ENCODE data around the gene PBXIP1. TPM values are rescaled to one million over a fixed set of nuclear protein-coding genes. Genes with fewer than 3 reads are reported as not detected.
A peak's percentile ranks its signal among the peaks of the same experiment; 100 is the strongest.

The PBXIP1 gene
- total RNA-seq, 1 experiment from 2014 or later = 48.1 TPM

GRCh38 chr1:154993572-154994268, 37.8 kb upstream of the PBXIP1 start, which contains the start of gene LENEP:
Gene LENEP (plus strand): TSS chr1:154993586. CDS start chr1:154993608, 22 bp downstream.
- intact Hi-C loops (cut with micrococcal nuclease; ENCODE audit: unreplicated experiment) = no loop called here
- CTCF ChIA-PET = interaction anchor here (0.5 to 2.2 kb wide), 14 partner anchors 10 to 728 kb away, joined by 3 to 13 read pairs (median 4); partner anchors contain the start of genes ADAM15, FLAD1 and PYGO2
- Mint-ChIP-seq H3K27ac (ENCODE audit: unreplicated experiment) (no peak within 1 kb of the TSS), H3K4me1 (ENCODE audit: low read depth, unreplicated experiment) (peaks cover 17% of the 10 kb centered on the region), H3K4me3 (ENCODE audit: low read depth, unreplicated experiment) (no peak within 1 kb of the TSS), H3K27me3 (ENCODE audit: unreplicated experiment) (no peaks in the 10 kb centered on the region), H3K36me3 (ENCODE audit: insufficient read depth, unreplicated experiment) (peaks cover 43% of the 10 kb centered on the region), H3K9me3 (ENCODE audit: low read depth, unreplicated experiment) (no peaks in the 10 kb centered on the region)
- no TSS peak for BruUV-seq (replicated peaks)
- DNase-seq = no peak
- no peak for TF ChIP-seq CTCF (IDR thresholded peaks at IDR 0.05; ENCODE audit: unreplicated experiment)

GRCh38 chr1:154992721-154993571, 37.0 kb upstream of the PBXIP1 start:
- intact Hi-C loops (cut with micrococcal nuclease; ENCODE audit: unreplicated experiment) = no loop called here
- Mint-ChIP-seq H3K36me3 (ENCODE audit: insufficient read depth, unreplicated experiment) (peaks cover 38% of the 10 kb centered on the region), H3K27me3 (ENCODE audit: unreplicated experiment) (no peaks in the 10 kb centered on the region), H3K4me3 (ENCODE audit: low read depth, unreplicated experiment) (no peak overlapping the region), H3K4me1 (ENCODE audit: low read depth, unreplicated experiment) (peaks cover 11% of the 10 kb centered on the region), H3K9me3 (ENCODE audit: low read depth, unreplicated experiment) (no peaks in the 10 kb centered on the region), H3K27ac (ENCODE audit: unreplicated experiment) (no peak overlapping the region)
- BruUV-seq (replicated peaks) = no TSS peak
- CTCF ChIA-PET = interaction anchor here (0.6 to 2.2 kb wide), 10 partner anchors 10 to 260 kb away, joined by 3 to 13 read pairs (median 4); partner anchors contain the start of genes ADAM15, FLAD1 and PYGO2
- TF ChIP-seq CTCF (IDR thresholded peaks at IDR 0.05; ENCODE audit: unreplicated experiment) = no peak
- DNase-seq = peak; percentile 56

- H3K27ac Mint-ChIP-seq (ENCODE audit: unreplicated experiment) = no peak overlapping the region
- H3K9me3 Mint-ChIP-seq (ENCODE audit: low read depth, unreplicated experiment) = no peaks in the 10 kb centered on the region
- H3K36me3 Mint-ChIP-seq (ENCODE audit: insufficient read depth, unreplicated experiment) = peaks cover 39% of the 10 kb centered on the region
- no peak overlapping the region for H3K4me3 Mint-ChIP-seq (ENCODE audit: low read depth, unreplicated experiment)
- TF ChIP-seq CTCF (IDR thresholded peaks at IDR 0.05; ENCODE audit: unreplicated experiment) = no peak
- CTCF ChIA-PET = interaction anchor here (0.9 kb wide), 1 partner anchor 24 kb away, joined by 3 read pairs; no protein-coding TSS in a partner anchor
- DNase-seq = no peak
- intact Hi-C loops (cut with micrococcal nuclease; ENCODE audit: unreplicated experiment) = no loop called here
- no peaks in the 10 kb centered on the region for H3K4me1 Mint-ChIP-seq (ENCODE audit: low read depth, unreplicated experiment)
- BruUV-seq (replicated peaks) = no TSS peak
- no peaks in the 10 kb centered on the region for H3K27me3 Mint-ChIP-seq (ENCODE audit: unreplicated experiment)
Measured at GRCh38 chr1:154990276-154990675, 34.4 kb upstream of the PBXIP1 start.

- intact Hi-C loops (cut with micrococcal nuclease; ENCODE audit: unreplicated experiment) = no loop called here
- no peak for TF ChIP-seq CTCF (IDR thresholded peaks at IDR 0.05; ENCODE audit: unreplicated experiment)
- no peak overlapping the region for H3K27ac Mint-ChIP-seq (ENCODE audit: unreplicated experiment)
Measured at GRCh38 chr1:154989195-154989860, 33.4 kb upstream of the PBXIP1 start.

More at GRCh38 chr1:154989195-154989860, 33.4 kb upstream of the PBXIP1 start:
- H3K4me3 Mint-ChIP-seq (ENCODE audit: low read depth, unreplicated experiment) = no peak overlapping the region
- no peak for DNase-seq
- peaks cover 1% of the 10 kb centered on the region for H3K4me1 Mint-ChIP-seq (ENCODE audit: low read depth, unreplicated experiment)
- BruUV-seq (replicated peaks) = no TSS peak
- H3K27me3 Mint-ChIP-seq (ENCODE audit: unreplicated experiment) = no peaks in the 10 kb centered on the region
- H3K36me3 Mint-ChIP-seq (ENCODE audit: insufficient read depth, unreplicated experiment) = peaks cover 38% of the 10 kb centered on the region
- no peaks in the 10 kb centered on the region for H3K9me3 Mint-ChIP-seq (ENCODE audit: low read depth, unreplicated experiment)
- CTCF ChIA-PET = interaction anchor here (0.9 kb wide), 1 partner anchor 23 kb away, joined by 3 read pairs; no protein-coding TSS in a partner anchor

All from Calu3 (cell line).